Chondrocyte (in vitro differentiated cells): ENCODE measurements around the gene GRIK4. TPM values are rescaled to one million over a fixed set of nuclear protein-coding genes. Genes with fewer than 3 reads are reported as not detected.

Source experiments
- DNase-seq: peaks from one replicate; pipeline ENCODE4 v3.0.0; 2021; ENCODE audit warnings: mixed read lengths, low spot score
- H3K27ac Mint-ChIP-seq: one replicate; pipeline ENCODE4 v1.8.0; 2021; ENCODE audit warnings: mild to moderate bottlenecking, moderate library complexity, mixed read lengths; ENCODE audit not compliant: unreplicated experiment
- H3K27me3 Mint-ChIP-seq: 2 replicates; pipeline ENCODE4 v1.8.0; 2021; ENCODE audit warnings: low read depth, mixed read lengths
- H3K36me3 Mint-ChIP-seq: 2 replicates; pipeline ENCODE4 v1.8.0; 2021; ENCODE audit warnings: low read depth, mixed read lengths
- H3K4me1 Mint-ChIP-seq: 2 replicates; pipeline ENCODE4 v1.8.0; 2021; ENCODE audit warnings: low read depth, mild to moderate bottlenecking, mixed read lengths
- H3K4me3 Mint-ChIP-seq: one replicate; pipeline ENCODE4 v1.8.0; 2021; ENCODE audit warnings: mild to moderate bottlenecking, moderate library complexity, mixed read lengths; ENCODE audit not compliant: unreplicated experiment
- H3K9me3 Mint-ChIP-seq: 2 replicates; pipeline ENCODE4 v1.8.0; 2021; ENCODE audit warnings: low read depth, mixed read lengths
- CTCF ChIP-seq: fragments of 200-600 bp; sonication (generic); IDR thresholded peaks from 2 replicates; pipeline ENCODE4 v1.5.0; 2021; ENCODE audit warnings: antibody characterized with exemption, mild to moderate bottlenecking, moderate library complexity
- total RNA-seq: library from RNA; stranded (reverse); gene quantifications from 3 replicates; pipeline ENCODE4 v1.2.1, GENCODE V29; 2021

The GRIK4 gene
- total RNA-seq, 1 donor from 2014 or later = 0.37 TPM

GRCh38 chr11:120896687-120897086 lies 385.1 kb downstream of the GRIK4 start:
- no peak for TF ChIP-seq CTCF
- H3K9me3 Mint-ChIP-seq = no peaks in the 10 kb centered on the region
- peaks cover 41% of the 10 kb centered on the region for H3K27me3 Mint-ChIP-seq
- H3K4me1 Mint-ChIP-seq = no peaks in the 10 kb centered on the region
- no peak overlapping the region for H3K27ac Mint-ChIP-seq
- H3K4me3 Mint-ChIP-seq = no peak overlapping the region
- no peak for DNase-seq
- H3K36me3 Mint-ChIP-seq = no peaks in the 10 kb centered on the region

- no peaks in the 10 kb centered on the region for H3K36me3 Mint-ChIP-seq
- H3K27ac Mint-ChIP-seq = no peak overlapping the region
- no peaks in the 10 kb centered on the region for H3K4me1 Mint-ChIP-seq
- TF ChIP-seq CTCF = no peak
- no peaks in the 10 kb centered on the region for H3K9me3 Mint-ChIP-seq
- DNase-seq = no peak
- peaks cover 35% of the 10 kb centered on the region for H3K27me3 Mint-ChIP-seq
- no peak overlapping the region for H3K4me3 Mint-ChIP-seq
Observed at GRCh38 chr11:120898568-120898967, 387.0 kb downstream of the GRIK4 start.

GRCh38 chr11:120899720-120900119 lies 388.2 kb downstream of the GRIK4 start:
- Mint-ChIP-seq H3K4me1 (no peaks in the 10 kb centered on the region), H3K27ac (no peak overlapping the region), H3K27me3 (peaks cover 27% of the 10 kb centered on the region), H3K36me3 (no peaks in the 10 kb centered on the region), H3K4me3 (no peak overlapping the region), H3K9me3 (no peaks in the 10 kb centered on the region)
- DNase-seq = no peak
- TF ChIP-seq CTCF = no peak

GRCh38 chr11:120900643-120901042 lies 389.1 kb downstream of the GRIK4 start:
- no peak overlapping the region for H3K27ac Mint-ChIP-seq
- DNase-seq = no peak
- H3K4me1 Mint-ChIP-seq = no peaks in the 10 kb centered on the region
- H3K27me3 Mint-ChIP-seq = peaks cover 28% of the 10 kb centered on the region
- no peak overlapping the region for H3K4me3 Mint-ChIP-seq
- no peak for TF ChIP-seq CTCF
- no peaks in the 10 kb centered on the region for H3K9me3 Mint-ChIP-seq
- no peaks in the 10 kb centered on the region for H3K36me3 Mint-ChIP-seq

GRCh38 chr11:120903686-120904085 lies 392.1 kb downstream of the GRIK4 start:
- H3K9me3 Mint-ChIP-seq = no peaks in the 10 kb centered on the region
- no peak for DNase-seq
- no peak overlapping the region for H3K4me3 Mint-ChIP-seq
- H3K27ac Mint-ChIP-seq = no peak overlapping the region
- TF ChIP-seq CTCF = no peak
- no peaks in the 10 kb centered on the region for H3K4me1 Mint-ChIP-seq
- H3K36me3 Mint-ChIP-seq = no peaks in the 10 kb centered on the region
- H3K27me3 Mint-ChIP-seq = peaks cover 25% of the 10 kb centered on the region
